ENCODE data around the gene CCP110.
A peak's percentile ranks its signal among the peaks of the same experiment; 100 is the strongest.

The CCP110 gene

GRCh38 chr16:19523559-19524355, at the start of gene CCP110:
Gene CCP110, plus strand, starts transcription at chr16:19523942. Its CDS starts 3,940 bp downstream, at chr16:19527882.
- peak; percentile 90 for DNase-seq (ENCODE audit: low read depth)

GRCh38 chr16:19474617-19475016, 49.1 kb upstream of the CCP110 start:
- DNase-seq (ENCODE audit: low read depth): no peak

GRCh38 chr16:19478505-19478904, 45.2 kb upstream of the CCP110 start:
- DNase-seq (ENCODE audit: low read depth): no peak

- DNase-seq (ENCODE audit: low read depth): no peak
Measured at GRCh38 chr16:19479302-19479721, 44.4 kb upstream of the CCP110 start.

- DNase-seq (ENCODE audit: low read depth): no peak
Measured at GRCh38 chr16:19481296-19481695, 42.4 kb upstream of the CCP110 start.

- DNase-seq (ENCODE audit: low read depth): no peak
Measured at GRCh38 chr16:19481769-19482168, 42.0 kb upstream of the CCP110 start.

GRCh38 chr16:19482291-19482690, 41.5 kb upstream of the CCP110 start:
- no peak for DNase-seq (ENCODE audit: low read depth)

- no peak for DNase-seq (ENCODE audit: low read depth)
Measured at GRCh38 chr16:19484096-19484495, 39.6 kb upstream of the CCP110 start.

GRCh38 chr16:19485611-19486010, 38.1 kb upstream of the CCP110 start:
- DNase-seq (ENCODE audit: low read depth): no peak

- no peak for DNase-seq (ENCODE audit: low read depth)
Measured at GRCh38 chr16:19486051-19486450, 37.7 kb upstream of the CCP110 start.

- no peak for DNase-seq (ENCODE audit: low read depth)
Measured at GRCh38 chr16:19486750-19487325, 36.9 kb upstream of the CCP110 start.

- no peak for DNase-seq (ENCODE audit: low read depth)
Measured at GRCh38 chr16:19488213-19488640, 35.5 kb upstream of the CCP110 start.

- no peak for DNase-seq (ENCODE audit: low read depth)
Measured at GRCh38 chr16:19490619-19491018, 33.1 kb upstream of the CCP110 start.

GRCh38 chr16:19497176-19497575, 26.6 kb upstream of the CCP110 start:
- DNase-seq (ENCODE audit: low read depth): no peak

GRCh38 chr16:19499006-19499405, 24.7 kb upstream of the CCP110 start:
- no peak for DNase-seq (ENCODE audit: low read depth)

- DNase-seq (ENCODE audit: low read depth): no peak
Measured at GRCh38 chr16:19499481-19499880, 24.3 kb upstream of the CCP110 start.

GRCh38 chr16:19502395-19503131, 21.2 kb upstream of the CCP110 start:
- DNase-seq (ENCODE audit: low read depth): peak; percentile 46

GRCh38 chr16:19503461-19504075, 20.2 kb upstream of the CCP110 start:
- no peak for DNase-seq (ENCODE audit: low read depth)

- DNase-seq (ENCODE audit: low read depth): no peak
Measured at GRCh38 chr16:19505600-19506303, 18.0 kb upstream of the CCP110 start.

- DNase-seq (ENCODE audit: low read depth): no peak
Measured at GRCh38 chr16:19506965-19507364, 16.8 kb upstream of the CCP110 start.

- DNase-seq (ENCODE audit: low read depth): no peak
Measured at GRCh38 chr16:19507867-19508266, 15.9 kb upstream of the CCP110 start.

- DNase-seq (ENCODE audit: low read depth): no peak
Measured at GRCh38 chr16:19512297-19512696, 11.4 kb upstream of the CCP110 start.
